Endometrial microvascular endothelial cells (primary cell): Measurements from ENCODE around the gene ATXN2L. TPM values are rescaled to one million over a fixed set of nuclear protein-coding genes. Genes with fewer than 3 reads are reported as not detected.

Source experiments
- in situ Hi-C: cut with HindIII; loops from 2 replicates; pipeline ENCODE4 v1.10.0; 2017; ENCODE audit warnings: low sequenced_read_pairs, low pct_unique_long_range_greater_than_20kb; ENCODE audit errors: inconsistent ontology term
- total RNA-seq: library from RNA; depleted of rRNA; stranded (reverse); fragments of >200 nt; gene quantifications from one replicate; pipeline ENCODE4 v1.2.3, GENCODE V29; 2015; ENCODE audit errors: inconsistent ontology term

Gene ATXN2L
- total RNA-seq, 1 donor from 2014 or later, result 71.9 TPM

GRCh38 chr16:28835864-28836760 lies 13.3 kb downstream of the ATXN2L start:
- in situ Hi-C loops, result no loop called here

GRCh38 chr16:28836761-28837064 lies 13.9 kb downstream of the ATXN2L start:
- in situ Hi-C loops, result no loop called here

GRCh38 chr16:28837672-28838557 lies 15.1 kb downstream of the ATXN2L start:
- in situ Hi-C loops, result no loop called here

- in situ Hi-C loops, result no loop called here
Observed at GRCh38 chr16:28838558-28838918, 15.7 kb downstream of the ATXN2L start.

GRCh38 chr16:28839004-28839639 lies 16.3 kb downstream of the ATXN2L start:
- in situ Hi-C loops, result no loop called here

GRCh38 chr16:28839899-28840298 lies 17.1 kb downstream of the ATXN2L start:
- in situ Hi-C loops, result no loop called here

- in situ Hi-C loops, result no loop called here
Observed at GRCh38 chr16:28842696-28843095, 19.9 kb downstream of the ATXN2L start.

GRCh38 chr16:28843766-28844165 lies 21.0 kb downstream of the ATXN2L start:
- in situ Hi-C loops, result no loop called here

GRCh38 chr16:28844226-28844885 lies 21.6 kb downstream of the ATXN2L start:
- in situ Hi-C loops, result no loop called here

GRCh38 chr16:28845293-28845692 lies 22.5 kb downstream of the ATXN2L start:
- in situ Hi-C loops, result no loop called here

GRCh38 chr16:28845761-28846079 lies 22.9 kb downstream of the ATXN2L start:
- in situ Hi-C loops, result no loop called here

GRCh38 chr16:28846080-28846932 lies 23.5 kb downstream of the ATXN2L start, which contains the start of gene TUFM:
TUFM (minus strand) TSS chr16:28846348; CDS start chr16:28846269, 79 bp downstream.
- in situ Hi-C loops, result no loop called here

GRCh38 chr16:28846933-28847273 lies 24.1 kb downstream of the ATXN2L start:
- in situ Hi-C loops, result no loop called here

GRCh38 chr16:28858421-28858820 lies 35.6 kb downstream of the ATXN2L start:
- in situ Hi-C loops, result no loop called here

- in situ Hi-C loops, result no loop called here
Observed at GRCh38 chr16:28859326-28859725, 36.5 kb downstream of the ATXN2L start.

- in situ Hi-C loops, result no loop called here
Observed at GRCh38 chr16:28863929-28864793, 41.4 kb downstream of the ATXN2L start.

GRCh38 chr16:28865001-28865688 lies 42.3 kb downstream of the ATXN2L start:
- in situ Hi-C loops, result no loop called here
